ENCODE data around the gene YIPF3.

The YIPF3 gene

DNA sequence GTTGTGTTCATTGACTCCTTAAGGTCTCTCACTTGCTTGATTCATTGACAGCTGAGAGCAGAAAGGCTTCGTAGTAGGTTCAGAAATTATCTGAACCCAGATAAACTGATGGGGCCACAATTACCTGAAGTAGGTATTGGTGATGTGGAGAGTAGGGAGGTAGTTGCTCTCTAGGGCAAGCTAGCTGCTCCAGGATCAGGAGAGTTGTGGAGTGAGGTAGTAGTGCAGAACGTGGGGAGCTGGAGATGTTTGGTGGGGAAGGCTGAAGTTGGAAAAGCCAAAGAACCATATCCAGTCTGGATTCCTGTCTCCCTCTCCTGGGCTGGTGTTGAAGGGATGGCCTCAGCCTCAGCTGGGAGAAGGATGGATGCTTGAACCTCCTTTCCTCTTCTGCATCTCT is 23.5 kb downstream of the YIPF3 start:
- Histone ChIP-seq H3K23ac (ENCODE audit: low read length) (no peak overlapping the region), H2AFZ (ENCODE audit: insufficient read depth, low read length, poor library complexity) (no peak overlapping the region), H3K79me2 (ENCODE audit: control insufficient read depth, insufficient read depth, low read length, poor library complexity) (peaks cover 2% of the 10 kb centered on the region), H3K27ac (ENCODE audit: low read depth, low read length) (no peak overlapping the region), H3K79me1 (ENCODE audit: low read length) (peaks cover 9% of the 10 kb centered on the region), H3K27me3 (ENCODE audit: insufficient read depth, low read length) (no peaks in the 10 kb centered on the region), H2BK5ac (ENCODE audit: low read depth, low read length, poor library complexity) (no peak overlapping the region), H2BK120ac (ENCODE audit: insufficient read depth, low read length, poor library complexity) (no peak overlapping the region), H3K9me3 (ENCODE audit: insufficient read depth, low read depth, low read length) (no peaks in the 10 kb centered on the region), H4K91ac (ENCODE audit: low read depth, low read length) (no peak overlapping the region), H4K8ac (ENCODE audit: low read depth, low read length) (no peak overlapping the region), H4K12ac (ENCODE audit: low read depth, low read length) (no peak overlapping the region), H3K18ac (ENCODE audit: low read length) (no peak overlapping the region), H2BK12ac (ENCODE audit: low read length) (no peak overlapping the region), H2AK5ac (ENCODE audit: low read length) (no peak overlapping the region), H3K4ac (ENCODE audit: low read depth, low read length) (no peak overlapping the region), H3K9ac (ENCODE audit: low read length) (no peak overlapping the region), H3K4me2 (ENCODE audit: low read length) (no peak overlapping the region), H3K14ac (ENCODE audit: low read length) (no peak overlapping the region), H3K4me1 (ENCODE audit: control insufficient read depth in 1 of 2, insufficient read depth in 2 of 2, low read length in 2 of 2) (peaks cover 52 to 62% of the 10 kb centered on the region in 2 experiments), H3K4me3 (ENCODE audit: low read depth, low read length) (no peak overlapping the region), H3K36me3 (ENCODE audit: control insufficient read depth in 1 of 2, insufficient read depth in 2 of 2, low read length in 2 of 2) (peaks cover 0 to 4% of the 10 kb centered on the region in 2 experiments)
- no peak for DNase-seq
- no CpG with 5 or more reads among the region's 2 CpGs for WGBS (ENCODE audit: extremely low coverage, insufficient coverage, insufficient read length)

DNA sequence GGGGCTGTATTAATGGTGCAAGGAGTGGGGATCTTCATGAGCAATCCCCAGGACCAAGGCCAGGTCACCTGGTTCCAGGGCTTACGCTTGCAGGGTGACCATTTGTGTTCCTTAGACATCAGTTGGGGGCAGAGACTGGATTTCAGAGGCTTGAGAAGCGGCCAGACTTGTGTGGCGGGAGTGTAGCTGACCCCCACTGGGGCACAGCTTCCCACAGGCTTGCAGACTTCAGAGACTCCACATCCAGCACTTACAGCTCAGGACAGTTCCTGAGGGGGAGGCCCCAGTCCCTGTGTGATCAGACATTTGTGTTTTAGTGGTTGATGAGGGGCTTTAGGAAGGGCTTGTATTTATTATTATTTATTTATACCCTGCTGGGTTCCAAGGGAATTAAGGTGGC is 24.1 kb downstream of the YIPF3 start:
- H3K14ac ChIP-seq (ENCODE audit: low read length): no peak overlapping the region
- no peak overlapping the region for H4K91ac ChIP-seq (ENCODE audit: low read depth, low read length)
- no peak for DNase-seq
- H3K4me2 ChIP-seq (ENCODE audit: low read length): no peak overlapping the region
- peaks cover 0 to under 1% of the 10 kb centered on the region in 2 experiments for H3K36me3 ChIP-seq (ENCODE audit: control insufficient read depth in 1 of 2, insufficient read depth in 2 of 2, low read length in 2 of 2)
- H3K4ac ChIP-seq (ENCODE audit: low read depth, low read length): no peak overlapping the region
- no peak overlapping the region for H3K9ac ChIP-seq (ENCODE audit: low read length)
- WGBS (ENCODE audit: extremely low coverage, insufficient coverage, insufficient read length): no CpG with 5 or more reads among the region's 3 CpGs
- no peak overlapping the region for H3K18ac ChIP-seq (ENCODE audit: low read length)
- H2BK5ac ChIP-seq (ENCODE audit: low read depth, low read length, poor library complexity): no peak overlapping the region
- peaks cover 2% of the 10 kb centered on the region for H3K79me2 ChIP-seq (ENCODE audit: control insufficient read depth, insufficient read depth, low read length, poor library complexity)
- no peak overlapping the region for H4K12ac ChIP-seq (ENCODE audit: low read depth, low read length)
- peaks cover 51 to 60% of the 10 kb centered on the region in 2 experiments for H3K4me1 ChIP-seq (ENCODE audit: control insufficient read depth in 1 of 2, insufficient read depth in 2 of 2, low read length in 2 of 2)
- peaks cover 9% of the 10 kb centered on the region for H3K79me1 ChIP-seq (ENCODE audit: low read length)
- H2BK12ac ChIP-seq (ENCODE audit: low read length): no peak overlapping the region
- H3K4me3 ChIP-seq (ENCODE audit: low read depth, low read length): no peak overlapping the region
- H4K8ac ChIP-seq (ENCODE audit: low read depth, low read length): no peak overlapping the region
- no peaks in the 10 kb centered on the region for H3K9me3 ChIP-seq (ENCODE audit: insufficient read depth, low read depth, low read length)
- H2AFZ ChIP-seq (ENCODE audit: insufficient read depth, low read length, poor library complexity): no peak overlapping the region
- no peak overlapping the region for H2BK120ac ChIP-seq (ENCODE audit: insufficient read depth, low read length, poor library complexity)
- H2AK5ac ChIP-seq (ENCODE audit: low read length): no peak overlapping the region
- H3K27me3 ChIP-seq (ENCODE audit: insufficient read depth, low read length): no peaks in the 10 kb centered on the region
- H3K23ac ChIP-seq (ENCODE audit: low read length): no peak overlapping the region
- H3K27ac ChIP-seq (ENCODE audit: low read depth, low read length): no peak overlapping the region

GRCh38 chr6:43491750-43492661 is 24.7 kb downstream of the YIPF3 start:
- Histone ChIP-seq H3K27ac (ENCODE audit: low read depth, low read length) (no peak overlapping the region), H2AK5ac (ENCODE audit: low read length) (no peak overlapping the region), H3K4ac (ENCODE audit: low read depth, low read length) (no peak overlapping the region), H3K9me3 (ENCODE audit: insufficient read depth, low read depth, low read length) (no peaks in the 10 kb centered on the region), H3K79me1 (ENCODE audit: low read length) (peaks cover 9% of the 10 kb centered on the region), H3K14ac (ENCODE audit: low read length) (no peak overlapping the region), H3K4me2 (ENCODE audit: low read length) (no peak overlapping the region), H3K36me3 (ENCODE audit: control insufficient read depth in 1 of 2, insufficient read depth in 2 of 2, low read length in 2 of 2) (no peaks in the 10 kb centered on the region), H2BK12ac (ENCODE audit: low read length) (no peak overlapping the region), H3K79me2 (ENCODE audit: control insufficient read depth, insufficient read depth, low read length, poor library complexity) (peaks cover 2% of the 10 kb centered on the region), H3K18ac (ENCODE audit: low read length) (no peak overlapping the region), H4K12ac (ENCODE audit: low read depth, low read length) (no peak overlapping the region), H3K27me3 (ENCODE audit: insufficient read depth, low read length) (no peaks in the 10 kb centered on the region), H3K4me1 (ENCODE audit: control insufficient read depth in 1 of 2, insufficient read depth in 2 of 2, low read length in 2 of 2) (peaks cover 45 to 54% of the 10 kb centered on the region in 2 experiments), H2AFZ (ENCODE audit: insufficient read depth, low read length, poor library complexity) (no peak overlapping the region), H4K8ac (ENCODE audit: low read depth, low read length) (no peak overlapping the region), H2BK120ac (ENCODE audit: insufficient read depth, low read length, poor library complexity) (no peak overlapping the region), H4K91ac (ENCODE audit: low read depth, low read length) (no peak overlapping the region), H3K4me3 (ENCODE audit: low read depth, low read length) (no peak overlapping the region), H3K23ac (ENCODE audit: low read length) (no peak overlapping the region), H3K9ac (ENCODE audit: low read length) (no peak overlapping the region), H2BK5ac (ENCODE audit: low read depth, low read length, poor library complexity) (no peak overlapping the region)
- WGBS (ENCODE audit: extremely low coverage, insufficient coverage, insufficient read length): no CpG with 5 or more reads among the region's 10 CpGs
- no peak for DNase-seq

DNA sequence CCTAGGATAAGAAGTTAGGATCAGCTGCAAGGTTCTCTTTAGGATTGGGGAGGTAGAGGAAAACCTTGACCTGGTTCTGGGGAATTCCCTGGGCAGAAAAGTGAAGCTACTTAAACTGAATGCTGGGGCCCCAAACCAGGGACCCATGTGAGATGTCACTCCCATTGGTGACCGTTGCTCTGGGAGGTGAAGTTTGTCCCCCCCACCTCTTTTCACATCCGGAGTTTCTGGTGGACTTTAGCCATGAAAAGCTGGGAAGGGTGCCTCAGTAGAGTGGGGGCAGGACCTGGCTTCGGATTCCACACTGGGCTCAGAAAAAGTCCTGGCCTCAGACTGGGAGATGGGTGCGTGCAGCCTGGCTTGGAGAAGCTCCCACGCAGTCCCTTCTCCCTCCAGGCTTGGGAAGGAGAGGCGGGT is 26.2 kb downstream of the YIPF3 start:
- no peak overlapping the region for H4K8ac ChIP-seq (ENCODE audit: low read depth, low read length)
- no peak overlapping the region for H3K4me2 ChIP-seq (ENCODE audit: low read length)
- H3K14ac ChIP-seq (ENCODE audit: low read length): no peak overlapping the region
- no peak overlapping the region for H4K12ac ChIP-seq (ENCODE audit: low read depth, low read length)
- H3K9me3 ChIP-seq (ENCODE audit: insufficient read depth, low read depth, low read length): no peaks in the 10 kb centered on the region
- no peak overlapping the region for H2AK5ac ChIP-seq (ENCODE audit: low read length)
- peaks cover 2% of the 10 kb centered on the region for H3K79me2 ChIP-seq (ENCODE audit: control insufficient read depth, insufficient read depth, low read length, poor library complexity)
- H3K23ac ChIP-seq (ENCODE audit: low read length): no peak overlapping the region
- no peaks in the 10 kb centered on the region for H3K36me3 ChIP-seq (ENCODE audit: control insufficient read depth in 1 of 2, insufficient read depth in 2 of 2, low read length in 2 of 2)
- no peak overlapping the region for H4K91ac ChIP-seq (ENCODE audit: low read depth, low read length)
- H2AFZ ChIP-seq (ENCODE audit: insufficient read depth, low read length, poor library complexity): no peak overlapping the region
- H2BK120ac ChIP-seq (ENCODE audit: insufficient read depth, low read length, poor library complexity): no peak overlapping the region
- H3K18ac ChIP-seq (ENCODE audit: low read length): no peak overlapping the region
- no peak overlapping the region for H2BK12ac ChIP-seq (ENCODE audit: low read length)
- H3K4me3 ChIP-seq (ENCODE audit: low read depth, low read length): no peak overlapping the region
- no CpG with 5 or more reads among the region's 6 CpGs for WGBS (ENCODE audit: extremely low coverage, insufficient coverage, insufficient read length)
- H3K4ac ChIP-seq (ENCODE audit: low read depth, low read length): no peak overlapping the region
- no peak overlapping the region for H3K9ac ChIP-seq (ENCODE audit: low read length)
- H3K27ac ChIP-seq (ENCODE audit: low read depth, low read length): no peak overlapping the region
- H2BK5ac ChIP-seq (ENCODE audit: low read depth, low read length, poor library complexity): no peak overlapping the region
- no peaks in the 10 kb centered on the region for H3K27me3 ChIP-seq (ENCODE audit: insufficient read depth, low read length)
- peaks cover 6% of the 10 kb centered on the region for H3K79me1 ChIP-seq (ENCODE audit: low read length)
- no peak for DNase-seq
- peaks cover 33 to 40% of the 10 kb centered on the region in 2 experiments for H3K4me1 ChIP-seq (ENCODE audit: control insufficient read depth in 1 of 2, insufficient read depth in 2 of 2, low read length in 2 of 2)
